HG02938 (cell line): ENCODE results near the gene CENPN.

Experiments used
- ATAC-seq: cut with Tn5 transposase; IDR thresholded peaks from one replicate; pipeline ENCODE4 v1.9.1; 2021; ENCODE audit warnings: mild to moderate bottlenecking, moderate library complexity; ENCODE audit not compliant: unreplicated experiment

CENPN gene

GRCh38 chr16:81076566-81077075 lies 69.6 kb downstream of the CENPN start:
- ATAC-seq, result peak; percentile 77

GRCh38 chr16:81077076-81077940 lies 70.3 kb downstream of the CENPN start, which contains the start of gene C16orf46:
C16orf46 (minus strand) TSS chr16:81077238; CDS start chr16:81063955, 13,283 bp downstream.
- peak; percentile 91 for ATAC-seq

- no peak for ATAC-seq
Observed at GRCh38 chr16:81080233-81080632, 73.2 kb downstream of the CENPN start.

GRCh38 chr16:81081014-81081413 lies 74.0 kb downstream of the CENPN start:
- no peak for ATAC-seq
